Adrenal gland (tissue), 5 donors: Measurements from ENCODE around the gene MAPKBP1.

Source experiments
- CTCF ChIP-seq, 6 experiments: fragments of 450-650 bp in 4 of 6; fragments of 200-600 bp in 2 of 6; sonication (generic) in 1 of 6; IDR thresholded peaks; 1 replicate in 5 of 6; 2 replicates in 1 of 6; pipeline versions ENCODE4 v1.5.1 to v1.8.0; 2016 to 2021; ENCODE audit warnings: antibody characterized with exemption in 6 of 6, mild to moderate bottlenecking in 2 of 6, moderate library complexity in 1 of 6
- POLR2A ChIP-seq, 2 donors: fragments of 450-650 bp; IDR thresholded peaks; one replicate each; pipeline ENCODE4 v1.6.1; 2017; ENCODE audit warnings: antibody characterized with exemption in 2 of 2, mild to moderate bottlenecking in 2 of 2, moderate library complexity in 1 of 2
- donor health status: DM: no; HTN: no; CAD: no.

GRCh38 chr15:41856262-41856661 lies 82.0 kb downstream of the MAPKBP1 start:
- TF ChIP-seq CTCF (IDR thresholded peaks at IDR 0.05) = no peak
- no peak for TF ChIP-seq POLR2A (IDR thresholded peaks at IDR 0.05)
